ENCODE measurements around the gene RBM3. TPM values are rescaled to one million over a fixed set of nuclear protein-coding genes. Genes with fewer than 3 reads are reported as not detected.

The RBM3 gene
- total RNA-seq (2013; cell fraction: nucleolus; rRNA removed), result 140 and 144 TPM in 2 replicates
- total RNA-seq (2014; rRNA removed), result 330 and 346 TPM in 2 replicates
- 398 and 417 TPM in 2 replicates for total RNA-seq (2014; rRNA removed; fragmentation: Illumina TruSeq; extraction: Trizol)
- total RNA-seq (2021), result 269 and 304 TPM in 2 replicates
- 227 TPM for polyA plus RNA-seq (2011; ENCODE audit: low read depth)
- 174 and 221 TPM in 2 replicates for polyA plus RNA-seq (2011; rRNA removed)
- polyA plus RNA-seq (2011; cell fraction: cytosol; rRNA removed), result 116 and 147 TPM in 2 replicates
- 135 and 166 TPM in 2 replicates for polyA plus RNA-seq (2011; cell fraction: nucleus; rRNA removed)
- 207 and 257 TPM in 2 replicates for polyA plus RNA-seq (2012)
- 435 and 467 TPM in 2 replicates for polyA plus RNA-seq (2014; fragmentation: Illumina TruSeq; extraction: Trizol)
- 100 to 1,000 TPM; 170 to 179 TPM for polyA plus RNA-seq (2014; fragmentation: Nextera tagmentation; extraction: Ambion mirVana)
- polyA plus RNA-seq (2014; rRNA removed), result 385 and 405 TPM in 2 replicates
- 100 to 1,000 TPM; 209 to 213 TPM for polyA plus RNA-seq (2016; fragmentation: Nextera tagmentation; extraction: Ambion mirVana)
- polyA minus RNA-seq (2011; rRNA and poly(A)+ RNA removed), result 171 and 172 TPM in 2 replicates
- 49.4 and 51.5 TPM in 2 replicates for polyA minus RNA-seq (2011; cell fraction: cytosol; rRNA and poly(A)+ RNA removed)
- polyA minus RNA-seq (2011; cell fraction: nucleus; rRNA and poly(A)+ RNA removed), result 75.9 and 125 TPM in 2 replicates
- Bru-seq, nascent RNA, result percentile 98 among the genes with signal in this experiment
- percentile 99 among the genes with signal in this experiment for BruChase-seq, experiment 1, labeled RNA remaining after a 6-hour chase
- percentile 99 among the genes with signal in this experiment for BruChase-seq, experiment 2, labeled RNA remaining after a 2-hour chase
- long read RNA-seq, experiment 1, transcript RBM3-203 (7 exons, 2,162 nt), result major isoform, 236 of 256 reads
- long read RNA-seq, experiment 1, partial matches to known transcripts, result 6 of 256 reads
- long read RNA-seq, experiment 1, other reads (novel, unspliced or antisense), result 13 of 256 reads
- long read RNA-seq, experiment 2, transcript RBM3-202 (6 exons, 1,130 nt), result minor isoform, 11 of 976 reads
- long read RNA-seq, experiment 2, transcript RBM3-203 (7 exons, 2,162 nt), result major isoform, 894 of 976 reads
- long read RNA-seq, experiment 2, partial matches to known transcripts, result 29 of 976 reads
- long read RNA-seq, experiment 2, other reads (novel, unspliced or antisense), result 37 of 976 reads

DNA sequence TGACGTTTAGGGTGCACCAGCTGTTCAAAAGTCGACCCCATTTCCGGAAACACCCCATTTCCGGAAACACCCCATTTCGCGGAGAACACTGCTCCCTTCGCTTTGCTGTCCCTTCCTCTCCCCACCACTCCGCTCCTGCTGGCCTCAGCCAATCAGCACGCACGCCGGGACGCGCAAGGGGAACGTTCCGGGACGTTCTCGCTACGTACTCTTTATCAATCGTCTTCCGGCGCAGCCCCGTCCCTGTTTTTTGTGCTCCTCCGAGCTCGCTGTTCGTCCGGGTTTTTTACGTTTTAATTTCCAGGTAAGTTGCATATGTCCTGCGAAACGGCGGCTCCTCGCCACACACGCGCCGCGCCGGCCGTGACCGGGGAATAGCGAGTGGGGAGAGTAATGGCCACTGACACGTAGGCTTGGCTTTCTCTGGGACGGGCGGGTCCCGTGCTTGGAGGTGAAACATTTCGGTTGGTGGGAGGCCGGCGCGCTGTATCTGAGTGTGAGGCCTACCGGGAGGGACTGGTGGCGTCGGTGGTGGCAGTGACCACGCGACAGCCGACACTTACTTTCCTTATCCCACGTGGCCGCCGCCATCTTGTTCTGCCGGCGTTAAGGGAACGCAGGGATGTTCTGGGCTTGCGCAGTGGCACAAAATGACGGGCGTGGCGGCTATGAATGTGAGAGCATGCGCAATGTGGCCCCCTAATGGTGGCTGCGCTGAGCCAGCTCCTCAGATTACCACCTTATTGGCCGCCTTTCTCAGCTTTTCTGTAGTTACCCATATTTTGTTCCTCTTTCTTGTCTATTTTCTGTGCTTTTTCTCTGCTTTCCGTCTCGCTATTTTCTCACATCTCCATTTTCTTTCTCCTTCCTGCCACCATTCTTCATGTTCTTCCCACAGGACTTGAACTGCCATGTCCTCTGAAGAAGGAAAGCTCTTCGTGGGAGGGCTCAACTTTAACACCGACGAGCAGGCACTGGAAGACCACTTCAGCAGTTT is at the start of gene RBM3:
RBM3 (plus strand) TSS at position 215 of the 997 bp plus-strand sequence; CDS start at position 912, 697 bp downstream.
- RAD21 ChIA-PET (ENCODE audit: unreplicated experiment), result interaction anchor here (0.8 to 1.6 kb wide), 4 partner anchors 22 to 469 kb away, joined by 3 to 5 read pairs (median 4); partner anchors contain the start of genes EBP and WDR13
- SMC1A ChIA-PET (ENCODE audit: uncharacterized antibody, unreplicated experiment), result interaction anchor here (0.7 to 1.0 kb wide), 3 partner anchors 36 to 65 kb away, joined by 3 to 4 read pairs (median 3); no protein-coding TSS in a partner anchor
- peak within 1 kb of the TSS; percentile 98 for H3K27ac ChIP-seq (ENCODE audit: control insufficient read depth, insufficient read depth)
- H3K36me3 ChIP-seq (ENCODE audit: control insufficient read depth in 2 of 2, insufficient read depth in 2 of 2, low read length in 1 of 2), result peaks cover 1 to 15% of the 10 kb centered on the region in 2 experiments
- H4K20me1 ChIP-seq (ENCODE audit: control insufficient read depth, insufficient read depth), result no peaks in the 10 kb centered on the region
- in situ Hi-C loops (cut with MboI), result no loop called here
- POLR2A ChIA-PET, result interaction anchor here (0.5 to 1.7 kb wide), 8 partner anchors 22 to 100 kb away, joined by 3 to 10 read pairs (median 4); partner anchors contain the start of genes EBP, TBC1D25 and WDR13
- peak within 1 kb of the TSS; percentile 79 for H2AFZ ChIP-seq (ENCODE audit: control insufficient read depth, low read depth, low read length)
- CTCF ChIA-PET, result interaction anchor here (0.7 to 3.2 kb wide), 2 partner anchors 101 to 491 kb away, joined by 3 to 19 read pairs; no protein-coding TSS in a partner anchor
- peak; percentile 83 for DNase-seq (ENCODE audit: low read depth, low spot score)
- TSS peak; percentile 79 for BruUV-seq (replicated peaks)
- H3K79me2 ChIP-seq (ENCODE audit: control insufficient read depth, insufficient read depth, low read length), result peaks cover 24% of the 10 kb centered on the region
- H3K4me2 ChIP-seq (ENCODE audit: control insufficient read depth, insufficient read depth), result peak within 1 kb of the TSS; percentile 90
- H3K9ac ChIP-seq (ENCODE audit: control insufficient read depth, insufficient read depth, low read length), result peak within 1 kb of the TSS; percentile 94
- peak; percentile 86 for FAIRE-seq
- peak; percentile 90 for ATAC-seq
- no peaks in the 10 kb centered on the region for H3K27me3 ChIP-seq (replicated peaks in 1 of 2; ENCODE audit: control insufficient read depth in 2 of 2, insufficient read depth in 2 of 2, low read length in 1 of 2)
- no peaks in the 10 kb centered on the region; the same call in 2 of the 3 replicates for H3K9me3 ChIP-seq (replicated peaks; ENCODE audit: control insufficient read depth, insufficient read depth, low read length)
- H3K4me1 ChIP-seq (ENCODE audit: control insufficient read depth, insufficient read depth, low read length), result peaks cover 12% of the 10 kb centered on the region
- peak within 1 kb of the TSS; percentile 75 for H3K4me3 ChIP-seq
- WGBS (ENCODE audit: insufficient coverage, insufficient replicate concordance, low lambda C conversion rate, missing lambda C conversion rate), result 35% methylated on average over 69 of the region's 71 CpGs
- intact Hi-C loops (cut with micrococcal nuclease; ENCODE audit: unreplicated experiment), result loop anchor here (1.0 to 2.0 kb wide), 2 partner anchors 35 to 100 kb away; partner anchors contain the start of gene TBC1D25
- 0 out of 2 replicates have a peak, but pooled peaks have one; percentile 22 for TF ChIP-seq ZNF687 (IDR thresholded peaks at IDR 0.05)
- TF ChIP-seq RAD51 (IDR thresholded peaks at IDR 0.05), result peak; percentile 80
- peak; percentile 41; the same call in 1 of the 3 replicates for TF ChIP-seq POU2F2 (IDR thresholded peaks at IDR 0.05; ENCODE audit: borderline replicate concordance, low read depth, low read length)
- TF ChIP-seq RB1 (IDR thresholded peaks at IDR 0.05; ENCODE audit: borderline replicate concordance), result no peak
- TF ChIP-seq MYC (IDR thresholded peaks at IDR 0.05; ENCODE audit: insufficient read depth, insufficient read length, insufficient replicate concordance, low read length, severe bottlenecking), result peak; percentile 100
- TF ChIP-seq CBX3 (IDR thresholded peaks at IDR 0.05; ENCODE audit: borderline replicate concordance, low read depth), result no peak
- TF ChIP-seq, protein P1, sequence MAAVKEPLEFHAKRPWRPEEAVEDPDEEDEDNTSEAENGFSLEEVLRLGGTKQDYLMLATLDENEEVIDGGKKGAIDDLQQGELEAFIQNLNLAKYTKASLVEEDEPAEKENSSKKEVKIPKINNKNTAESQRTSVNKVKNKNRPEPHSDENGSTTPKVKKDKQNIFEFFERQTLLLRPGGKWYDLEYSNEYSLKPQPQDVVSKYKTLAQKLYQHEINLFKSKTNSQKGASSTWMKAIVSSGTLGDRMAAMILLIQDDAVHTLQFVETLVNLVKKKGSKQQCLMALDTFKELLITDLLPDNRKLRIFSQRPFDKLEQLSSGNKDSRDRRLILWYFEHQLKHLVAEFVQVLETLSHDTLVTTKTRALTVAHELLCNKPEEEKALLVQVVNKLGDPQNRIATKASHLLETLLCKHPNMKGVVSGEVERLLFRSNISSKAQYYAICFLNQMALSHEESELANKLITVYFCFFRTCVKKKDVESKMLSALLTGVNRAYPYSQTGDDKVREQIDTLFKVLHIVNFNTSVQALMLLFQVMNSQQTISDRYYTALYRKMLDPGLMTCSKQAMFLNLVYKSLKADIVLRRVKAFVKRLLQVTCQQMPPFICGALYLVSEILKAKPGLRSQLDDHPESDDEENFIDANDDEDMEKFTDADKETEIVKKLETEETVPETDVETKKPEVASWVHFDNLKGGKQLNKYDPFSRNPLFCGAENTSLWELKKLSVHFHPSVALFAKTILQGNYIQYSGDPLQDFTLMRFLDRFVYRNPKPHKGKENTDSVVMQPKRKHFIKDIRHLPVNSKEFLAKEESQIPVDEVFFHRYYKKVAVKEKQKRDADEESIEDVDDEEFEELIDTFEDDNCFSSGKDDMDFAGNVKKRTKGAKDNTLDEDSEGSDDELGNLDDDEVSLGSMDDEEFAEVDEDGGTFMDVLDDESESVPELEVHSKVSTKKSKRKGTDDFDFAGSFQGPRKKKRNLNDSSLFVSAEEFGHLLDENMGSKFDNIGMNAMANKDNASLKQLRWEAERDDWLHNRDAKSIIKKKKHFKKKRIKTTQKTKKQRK (IDR thresholded peaks at IDR 0.05; ENCODE audit: low read depth, low read length), result no peak
